NCI-H526 (cell line): ENCODE data around the gene PKP1.

Source experiments
- DNase-seq, 2 experiments: peaks; one replicate each; lab custom pipeline; 2025; lab: John Stamatoyannopoulos, UW

Gene PKP1

GRCh38 chr1:201354151-201354900 lies 71.0 kb downstream of the PKP1 start:
- no peak for DNase-seq

GRCh38 chr1:201354901-201355295 lies 71.6 kb downstream of the PKP1 start:
- DNase-seq: no peak

DNA sequence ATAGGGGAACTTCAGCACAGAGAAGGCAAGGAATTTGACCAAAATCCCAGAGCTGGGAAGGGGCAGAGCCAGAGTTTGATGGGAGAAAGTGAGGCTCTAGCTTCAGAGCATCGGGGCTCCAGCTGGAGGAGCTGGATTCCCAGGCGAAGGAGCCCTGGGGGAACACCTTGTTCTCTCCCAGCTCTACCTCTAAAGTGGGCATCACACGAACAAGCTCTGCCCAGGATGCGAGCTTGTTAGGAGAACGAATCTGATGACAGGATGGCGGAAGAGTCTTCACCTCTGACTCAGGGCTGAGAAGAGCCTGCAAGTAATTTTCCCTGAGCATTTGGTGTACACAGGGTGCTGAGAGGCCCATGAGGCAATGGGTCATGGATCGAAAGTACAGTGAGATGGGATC lies 72.2 kb downstream of the PKP1 start:
- DNase-seq: no peak

DNA sequence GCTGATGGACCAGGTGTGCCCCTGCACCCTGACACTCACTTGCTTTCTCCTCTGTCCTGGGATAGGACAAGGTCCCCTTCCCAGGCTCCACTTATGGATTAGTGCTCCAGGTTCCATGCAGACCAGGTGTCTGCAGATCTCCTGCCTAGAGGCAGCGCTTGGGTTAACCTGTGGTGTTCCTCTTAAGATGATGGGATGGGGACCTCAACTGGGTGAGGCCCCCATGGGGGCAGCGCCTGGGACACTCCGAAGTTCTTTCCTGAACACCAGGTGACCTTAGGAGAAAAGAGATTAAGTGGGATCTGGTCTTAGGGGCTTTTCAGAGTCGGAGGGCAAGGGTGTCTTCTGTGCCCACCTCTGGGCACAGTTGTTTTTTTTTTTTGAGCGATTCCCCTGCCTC lies 72.9 kb downstream of the PKP1 start:
- DNase-seq: no peak

GRCh38 chr1:201356701-201357100 lies 73.4 kb downstream of the PKP1 start:
- no peak for DNase-seq

DNA sequence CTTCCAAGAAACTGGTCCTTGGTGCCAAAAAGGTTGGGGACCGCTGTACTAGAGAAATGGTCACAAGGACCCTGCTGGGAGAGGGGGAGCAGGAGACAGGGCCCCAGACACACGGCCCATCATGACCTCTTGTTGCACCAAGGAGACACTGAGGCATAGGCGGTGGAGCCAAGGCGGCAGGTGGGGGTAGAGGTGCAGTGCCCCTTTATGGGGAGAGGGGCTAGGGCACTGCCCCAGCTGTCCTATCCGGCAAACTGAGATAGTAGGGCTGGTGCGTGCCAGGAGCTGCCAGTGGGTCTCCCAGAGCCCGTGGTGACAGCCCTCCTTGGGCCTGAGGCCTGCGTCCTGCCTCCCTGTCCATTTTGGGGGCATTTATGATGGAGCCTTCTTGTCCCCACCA lies 73.9 kb downstream of the PKP1 start:
- DNase-seq: no peak

DNA sequence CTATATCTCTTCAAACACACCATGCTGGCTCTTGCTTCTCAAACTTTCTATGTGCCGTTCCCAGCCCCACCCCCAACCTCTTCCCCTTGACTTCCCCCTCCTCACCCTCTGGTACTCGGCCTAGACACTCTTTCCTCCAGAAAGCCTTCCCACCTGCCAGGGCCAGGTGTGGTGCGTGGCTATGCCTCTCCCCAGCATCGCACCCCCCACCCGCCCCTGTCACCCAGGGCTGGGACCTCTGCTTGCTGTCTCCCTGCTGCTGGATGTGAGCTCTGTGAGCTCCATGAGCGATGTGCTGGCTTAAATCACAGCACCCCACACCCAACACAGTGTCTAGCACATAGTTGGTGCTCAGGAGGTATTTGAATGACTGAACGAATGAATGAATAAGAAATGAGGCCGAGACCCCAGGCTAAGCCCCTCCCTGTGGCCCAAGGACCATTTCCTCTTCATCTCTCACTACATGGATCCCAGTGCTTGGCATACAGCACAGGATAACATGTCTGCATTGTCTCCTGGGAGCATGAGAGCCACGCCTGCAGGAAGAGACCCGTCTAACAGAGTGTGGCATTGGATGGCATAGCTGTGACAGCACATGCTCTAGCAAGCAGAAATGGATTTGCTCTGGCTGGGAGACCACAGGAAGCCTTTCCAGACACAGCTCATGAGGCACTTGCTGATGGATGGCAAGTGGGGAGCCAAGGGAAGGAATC lies 74.5 kb downstream of the PKP1 start:
- DNase-seq: no peak

- DNase-seq: no peak
These were observed 75.3 kb downstream of the PKP1 start for GRCh38 chr1:201358596-201358995.

- no peak for DNase-seq
These were observed 75.9 kb downstream of the PKP1 start for GRCh38 chr1:201359031-201359872.

- DNase-seq: no peak
These were observed 76.5 kb downstream of the PKP1 start for GRCh38 chr1:201359873-201360210.

DNA sequence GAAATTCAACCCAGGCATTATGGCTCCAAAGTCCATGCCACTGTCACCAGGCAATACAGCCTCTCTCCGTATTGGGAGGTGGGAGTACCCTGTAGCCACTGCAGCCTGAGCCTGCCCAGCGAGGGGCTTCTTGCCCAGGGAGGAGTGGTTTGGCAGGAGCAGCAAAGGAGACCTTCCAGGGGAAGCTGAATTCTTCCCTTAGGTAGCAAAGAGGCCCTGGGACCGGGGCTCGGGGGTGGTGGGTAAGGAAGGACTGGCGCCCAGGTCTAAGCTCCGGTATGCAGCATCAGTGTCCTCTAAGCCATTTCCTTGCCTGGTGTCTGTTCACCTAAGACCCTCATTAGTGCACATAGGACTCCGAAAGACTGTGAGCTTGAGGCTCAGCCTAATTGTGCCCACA lies 77.2 kb downstream of the PKP1 start:
- no peak for DNase-seq

DNA sequence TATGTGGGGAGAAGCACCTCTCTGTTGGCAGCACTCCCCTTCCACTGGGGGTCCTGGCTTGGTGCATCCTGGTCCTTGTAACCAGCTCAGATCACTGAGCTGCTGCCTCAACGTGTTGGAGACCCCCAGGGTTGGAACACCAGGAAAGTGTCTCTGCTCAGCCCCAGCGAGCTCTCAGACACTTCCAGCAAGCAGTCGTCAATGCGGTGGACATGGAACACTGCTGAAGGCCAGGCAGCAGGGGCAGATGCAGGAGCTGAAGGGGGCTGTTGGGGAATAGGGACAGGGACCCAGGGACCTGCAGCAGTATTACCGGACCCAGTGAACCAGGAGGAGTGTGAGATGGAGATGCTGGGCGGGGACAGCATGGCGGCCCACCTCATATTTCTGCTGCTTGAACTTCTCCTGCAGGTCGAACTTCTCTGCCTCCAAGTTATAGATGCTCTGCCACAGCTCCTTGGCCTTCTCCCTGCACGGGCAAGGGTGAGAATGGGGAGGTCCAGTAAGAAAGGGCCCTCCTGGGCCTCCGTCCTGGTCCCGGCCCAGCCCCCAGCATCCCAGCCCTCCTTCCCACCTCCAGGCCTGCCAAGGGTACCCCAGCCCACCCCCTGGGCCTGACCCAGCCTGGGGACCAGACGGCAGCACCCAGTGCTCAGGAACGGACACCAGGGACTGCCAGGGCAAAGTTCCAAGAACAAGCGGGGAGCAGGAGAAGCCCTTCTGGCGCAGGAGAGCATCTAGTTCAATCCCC lies 77.8 kb downstream of the PKP1 start:
- DNase-seq: no peak

DNA sequence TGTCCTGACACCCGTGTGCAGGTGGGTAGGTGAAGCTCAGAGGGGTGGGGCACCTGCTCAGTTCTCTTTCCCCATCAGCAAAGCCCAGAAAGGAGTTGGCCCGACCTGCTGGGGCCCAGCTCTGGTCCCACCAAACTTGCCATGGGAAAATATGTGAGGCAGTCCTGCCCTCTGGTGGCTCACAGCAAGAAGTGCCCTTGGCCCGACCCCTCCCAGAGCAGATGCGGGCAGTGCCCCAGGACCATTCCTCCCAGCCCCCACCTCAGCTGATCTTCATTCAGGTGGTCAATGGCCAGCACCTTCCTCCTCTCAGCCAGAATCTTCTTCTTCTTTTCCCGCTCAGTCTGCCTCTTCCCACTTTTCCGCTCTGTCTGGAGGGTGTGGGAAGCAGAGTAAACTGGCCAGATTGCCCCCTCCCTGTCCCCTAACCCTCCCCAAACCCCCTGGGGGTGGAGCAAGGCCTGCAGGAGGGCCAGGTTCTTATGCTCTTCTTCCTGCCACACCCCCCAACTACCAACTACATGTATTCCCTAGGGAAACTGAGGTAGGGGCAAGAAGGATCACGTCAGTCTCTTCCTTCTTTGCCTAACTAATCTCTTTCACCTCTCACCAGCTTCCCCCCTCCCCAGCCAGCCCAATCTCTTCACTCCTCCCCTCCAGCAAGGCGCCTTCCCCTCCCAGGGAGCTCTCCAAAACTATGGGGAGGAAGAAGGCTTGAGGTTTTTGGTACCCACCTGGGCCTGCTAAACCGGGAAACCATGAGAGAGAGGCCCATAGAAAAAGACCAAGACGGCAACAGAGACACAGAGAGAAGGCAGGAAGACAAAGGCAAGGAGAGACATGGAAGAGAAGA lies 78.6 kb downstream of the PKP1 start:
- DNase-seq: peak in 1 of 2 experiments; percentile 48

DNA sequence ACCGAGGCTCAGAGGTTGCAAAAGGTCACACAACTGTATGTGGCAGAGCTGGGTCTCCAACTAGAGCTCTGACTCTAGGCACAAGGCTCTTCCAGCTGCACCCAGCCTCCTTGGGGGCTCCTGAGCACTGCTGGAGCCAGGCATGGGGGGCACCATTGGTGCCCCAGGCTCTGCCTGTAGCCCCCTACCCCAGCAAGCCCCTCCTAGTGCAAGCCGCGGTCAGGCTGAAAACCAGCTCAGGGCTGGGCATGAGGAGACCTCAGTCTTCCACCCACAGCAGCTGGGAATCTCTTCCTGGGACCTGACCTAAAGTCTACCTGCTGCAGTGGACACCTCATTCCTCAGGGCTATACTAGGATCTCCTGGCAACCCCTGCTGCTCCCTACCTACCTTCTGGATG lies 79.6 kb downstream of the PKP1 start:
- no peak for DNase-seq

DNA sequence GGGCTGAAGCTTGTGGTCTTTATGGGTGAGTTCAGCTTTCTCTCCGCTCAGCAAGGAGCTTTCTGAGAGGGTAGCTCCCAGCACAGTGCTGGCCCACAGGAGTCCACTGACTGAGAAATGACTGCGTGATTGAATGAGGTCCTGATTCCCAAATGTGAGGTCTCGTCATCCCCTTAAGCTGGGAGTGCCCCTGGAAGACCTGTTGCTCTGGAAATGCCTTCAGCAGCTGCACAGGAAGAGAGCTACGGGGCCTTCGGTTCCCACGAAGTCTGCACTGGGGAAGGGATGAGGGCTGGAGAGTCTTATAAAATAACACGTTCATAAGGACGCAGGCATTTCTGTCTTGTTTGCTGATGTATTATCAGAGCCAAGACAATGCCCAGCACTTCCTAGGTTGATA lies 80.2 kb downstream of the PKP1 start:
- DNase-seq: no peak

GRCh38 chr1:201364808-201365105 lies 81.5 kb downstream of the PKP1 start:
- DNase-seq: no peak

DNA sequence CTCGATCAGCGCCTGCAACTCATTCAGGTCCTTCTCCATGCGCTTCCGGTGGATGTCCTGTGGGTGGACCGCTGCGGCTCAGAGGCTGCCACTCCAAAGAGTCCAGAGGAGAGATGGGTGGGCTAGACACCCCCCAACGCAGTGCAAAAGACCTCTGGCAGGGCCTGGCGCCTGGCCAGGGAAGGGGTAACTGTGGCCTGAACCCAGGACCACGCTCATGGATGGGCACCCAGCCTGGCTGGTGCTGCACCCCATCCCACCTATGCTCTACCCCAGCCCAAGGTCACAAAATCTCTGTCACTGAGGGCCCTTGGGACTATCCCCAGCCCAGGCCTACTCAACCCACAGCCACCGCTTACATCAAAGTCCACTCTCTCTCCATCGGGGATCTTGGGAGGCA lies 81.9 kb downstream of the PKP1 start:
- DNase-seq: no peak

- DNase-seq: no peak
These were observed 83.4 kb downstream of the PKP1 start for GRCh38 chr1:201366696-201367095.

DNA sequence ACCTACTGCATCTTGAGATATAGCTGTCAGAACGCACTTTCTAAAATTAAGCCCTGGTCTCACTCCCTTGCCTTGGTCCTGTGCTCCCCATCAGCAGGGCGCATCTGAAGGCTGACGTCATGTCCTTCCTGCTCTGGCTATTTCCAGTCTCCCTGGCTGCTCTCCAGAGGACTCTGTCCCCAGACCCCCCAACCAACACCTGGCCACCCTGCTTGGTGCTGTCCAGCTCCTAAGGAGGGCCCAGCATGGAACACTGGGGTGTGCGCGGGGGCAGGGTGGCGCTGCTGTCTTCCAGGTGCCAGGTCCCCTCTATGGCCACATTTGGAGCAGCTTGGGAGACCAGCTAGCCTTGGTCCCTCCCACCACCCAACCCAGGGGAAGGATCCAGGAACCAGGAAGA lies 85.9 kb downstream of the PKP1 start:
- no peak for DNase-seq

GRCh38 chr1:201370500-201370899 lies 87.2 kb downstream of the PKP1 start:
- DNase-seq: no peak

GRCh38 chr1:201371276-201371675 lies 88.0 kb downstream of the PKP1 start:
- DNase-seq: no peak

- no peak for DNase-seq
These were observed 88.5 kb downstream of the PKP1 start for GRCh38 chr1:201371792-201372191.
